Endothelial cell (in vitro differentiated cells): ENCODE data around the gene AIF1. TPM values are rescaled to one million over a fixed set of nuclear protein-coding genes. Genes with fewer than 3 reads are reported as not detected.

Source experiments
- DNase-seq: peaks from one replicate; pipeline ENCODE4 v3.0.0; 2021; ENCODE audit warnings: low spot score
- H3K27ac Mint-ChIP-seq: one replicate; pipeline ENCODE4 v1.8.0; 2021; ENCODE audit warnings: mixed read lengths, inconsistent platforms; ENCODE audit not compliant: unreplicated experiment
- H3K27me3 Mint-ChIP-seq: one replicate; pipeline ENCODE4 v1.8.0; 2021; ENCODE audit warnings: mild to moderate bottlenecking, moderate library complexity, mixed read lengths, inconsistent platforms; ENCODE audit not compliant: unreplicated experiment
- H3K36me3 Mint-ChIP-seq: one replicate; pipeline ENCODE4 v1.8.0; 2021; ENCODE audit warnings: mild to moderate bottlenecking, low read depth, mixed read lengths, inconsistent platforms; ENCODE audit not compliant: unreplicated experiment
- H3K4me1 Mint-ChIP-seq: one replicate; pipeline ENCODE4 v1.8.0; 2021; ENCODE audit warnings: mild to moderate bottlenecking, mixed read lengths, inconsistent platforms; ENCODE audit not compliant: unreplicated experiment
- H3K4me3 Mint-ChIP-seq: one replicate; pipeline ENCODE4 v1.8.0; 2021; ENCODE audit warnings: mild to moderate bottlenecking, mixed read lengths, inconsistent platforms; ENCODE audit not compliant: unreplicated experiment
- H3K9me3 Mint-ChIP-seq: one replicate; pipeline ENCODE4 v1.8.0; 2021; ENCODE audit warnings: mixed read lengths, inconsistent platforms; ENCODE audit not compliant: unreplicated experiment
- total RNA-seq: library from RNA; stranded (reverse); fragmentation: NEBNext Ultra II Directional; extraction: Animal tissue kit (Norgen Biotek cat#: 25700); gene quantifications from one replicate; pipeline ENCODE4 v1.2.1, GENCODE V29; 2021; ENCODE audit not compliant: unreplicated experiment
- TF ChIP-seq, protein P1 (sequence below): fragments of 200-600 bp; sonication (generic); IDR thresholded peaks from one replicate; pipeline ENCODE4 v1.5.0; 2021; ENCODE audit warnings: antibody characterized with exemption; ENCODE audit not compliant: unreplicated experiment

The AIF1 gene
- total RNA-seq, 1 donor from 2014 or later = 22.8 TPM

GRCh38 chr6:31597006-31597405, 18.0 kb upstream of the AIF1 start:
- no peak overlapping the region for H3K4me3 Mint-ChIP-seq
- no peak for DNase-seq
- TF ChIP-seq, protein P1, sequence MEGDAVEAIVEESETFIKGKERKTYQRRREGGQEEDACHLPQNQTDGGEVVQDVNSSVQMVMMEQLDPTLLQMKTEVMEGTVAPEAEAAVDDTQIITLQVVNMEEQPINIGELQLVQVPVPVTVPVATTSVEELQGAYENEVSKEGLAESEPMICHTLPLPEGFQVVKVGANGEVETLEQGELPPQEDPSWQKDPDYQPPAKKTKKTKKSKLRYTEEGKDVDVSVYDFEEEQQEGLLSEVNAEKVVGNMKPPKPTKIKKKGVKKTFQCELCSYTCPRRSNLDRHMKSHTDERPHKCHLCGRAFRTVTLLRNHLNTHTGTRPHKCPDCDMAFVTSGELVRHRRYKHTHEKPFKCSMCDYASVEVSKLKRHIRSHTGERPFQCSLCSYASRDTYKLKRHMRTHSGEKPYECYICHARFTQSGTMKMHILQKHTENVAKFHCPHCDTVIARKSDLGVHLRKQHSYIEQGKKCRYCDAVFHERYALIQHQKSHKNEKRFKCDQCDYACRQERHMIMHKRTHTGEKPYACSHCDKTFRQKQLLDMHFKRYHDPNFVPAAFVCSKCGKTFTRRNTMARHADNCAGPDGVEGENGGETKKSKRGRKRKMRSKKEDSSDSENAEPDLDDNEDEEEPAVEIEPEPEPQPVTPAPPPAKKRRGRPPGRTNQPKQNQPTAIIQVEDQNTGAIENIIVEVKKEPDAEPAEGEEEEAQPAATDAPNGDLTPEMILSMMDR = no peak
- peaks cover 1% of the 10 kb centered on the region for H3K27me3 Mint-ChIP-seq
- no peak overlapping the region for H3K27ac Mint-ChIP-seq
- no peaks in the 10 kb centered on the region for H3K36me3 Mint-ChIP-seq
- no peaks in the 10 kb centered on the region for H3K9me3 Mint-ChIP-seq
- H3K4me1 Mint-ChIP-seq = peaks cover 4% of the 10 kb centered on the region

- peaks cover 3% of the 10 kb centered on the region for H3K27me3 Mint-ChIP-seq
- no peaks in the 10 kb centered on the region for H3K36me3 Mint-ChIP-seq
- TF ChIP-seq, protein P1 = no peak
- H3K27ac Mint-ChIP-seq = no peak overlapping the region
- H3K9me3 Mint-ChIP-seq = no peaks in the 10 kb centered on the region
- no peak overlapping the region for H3K4me3 Mint-ChIP-seq
- DNase-seq = no peak
- H3K4me1 Mint-ChIP-seq = no peaks in the 10 kb centered on the region
Observed at GRCh38 chr6:31607317-31607716, 7.7 kb upstream of the AIF1 start.

DNA sequence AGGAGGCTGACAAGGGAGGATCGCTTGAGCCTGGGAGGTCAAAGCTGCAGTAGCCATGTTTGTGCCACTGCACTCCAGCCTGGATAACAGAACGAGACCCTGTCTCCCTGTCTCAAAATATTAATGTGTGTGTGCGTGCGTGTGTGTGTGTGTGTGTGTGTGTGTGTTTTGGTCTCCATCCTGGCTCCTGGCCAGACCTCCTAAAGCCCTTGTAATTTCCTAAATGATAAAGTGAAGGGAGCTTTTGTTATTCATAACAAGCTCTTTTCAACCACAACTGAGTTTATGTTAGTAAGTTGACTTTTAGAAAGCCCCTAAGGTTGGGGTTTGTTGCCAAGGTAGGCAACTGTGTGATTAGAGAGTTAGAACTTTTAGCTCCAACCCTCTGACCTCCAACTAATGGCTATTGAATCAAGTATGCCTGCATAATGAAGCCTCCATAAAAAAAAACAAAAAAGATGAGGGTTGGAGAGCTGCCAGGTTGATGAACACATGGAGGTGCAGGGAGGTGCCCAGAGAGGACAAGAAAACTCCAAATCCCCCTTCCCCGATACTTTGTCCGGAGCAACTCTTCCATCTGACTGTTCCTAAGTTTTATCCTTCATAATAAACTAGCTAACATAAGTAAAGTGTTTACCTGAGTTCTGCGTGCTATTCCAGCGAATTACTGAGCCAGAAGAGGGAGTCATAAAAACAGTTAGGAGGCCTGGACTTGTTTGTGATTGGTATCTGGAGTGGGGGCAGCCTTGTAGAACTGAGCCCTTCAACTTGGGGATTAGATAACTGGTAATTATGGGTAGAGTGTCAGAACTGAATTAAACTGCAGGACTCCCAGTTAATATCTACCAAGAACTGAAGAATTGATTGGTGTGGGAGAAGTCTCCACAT, 5.3 kb upstream of the AIF1 start:
- peaks cover 5% of the 10 kb centered on the region for H3K27me3 Mint-ChIP-seq
- no peak for DNase-seq
- no peaks in the 10 kb centered on the region for H3K36me3 Mint-ChIP-seq
- H3K27ac Mint-ChIP-seq = peak overlapping the region; percentile 8
- H3K9me3 Mint-ChIP-seq = no peaks in the 10 kb centered on the region
- no peak overlapping the region for H3K4me3 Mint-ChIP-seq
- TF ChIP-seq, protein P1 = no peak
- H3K4me1 Mint-ChIP-seq = peaks cover 8% of the 10 kb centered on the region

- H3K4me1 Mint-ChIP-seq = peaks cover 19% of the 10 kb centered on the region
- H3K27ac Mint-ChIP-seq = no peak overlapping the region
- no peak for DNase-seq
- peak overlapping the region; percentile 8 for H3K4me3 Mint-ChIP-seq
- H3K36me3 Mint-ChIP-seq = no peaks in the 10 kb centered on the region
- TF ChIP-seq, protein P1 = no peak
- no peaks in the 10 kb centered on the region for H3K9me3 Mint-ChIP-seq
- H3K27me3 Mint-ChIP-seq = peaks cover 6% of the 10 kb centered on the region
Observed at GRCh38 chr6:31610968-31611367, 4.1 kb upstream of the AIF1 start.

DNA sequence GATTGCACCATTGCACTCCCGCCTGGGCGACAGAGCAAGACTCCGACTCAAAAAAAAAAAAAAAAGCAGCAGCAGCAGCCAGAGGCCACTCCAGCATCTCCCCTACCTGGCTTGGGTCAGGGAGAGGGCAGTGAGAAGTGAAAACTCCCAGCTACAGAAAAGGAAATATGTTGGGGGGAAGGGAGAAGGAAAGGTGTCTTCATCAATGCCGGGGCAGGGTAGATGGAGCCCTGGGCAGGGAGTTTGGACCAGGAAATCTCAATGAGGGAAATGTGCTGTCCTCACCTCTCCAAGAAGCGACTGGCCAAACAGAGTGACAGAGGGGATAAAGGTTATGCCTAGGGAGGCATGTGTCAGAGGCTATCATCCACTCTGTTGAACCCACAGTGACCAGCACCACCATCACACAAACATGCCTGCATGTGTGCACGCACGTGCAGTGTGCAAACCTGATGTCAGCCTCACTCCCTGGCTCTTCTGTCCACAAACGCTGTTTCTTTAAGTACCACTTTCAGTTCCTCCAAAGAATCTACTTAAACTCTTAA, 887 bp upstream of the AIF1 start:
- Mint-ChIP-seq H3K36me3 (no peaks in the 10 kb centered on the region), H3K4me1 (peaks cover 26% of the 10 kb centered on the region), H3K27ac (no peak overlapping the region)

More for the DNA sequence above, 887 bp upstream of the AIF1 start:
- no peaks in the 10 kb centered on the region for H3K9me3 Mint-ChIP-seq
- TF ChIP-seq, protein P1 = no peak
- DNase-seq = no peak
- H3K4me3 Mint-ChIP-seq = no peak overlapping the region
- peaks cover 6% of the 10 kb centered on the region for H3K27me3 Mint-ChIP-seq
